GM18511 (cell line): ENCODE data around the gene ZNF536.

Source experiments
- ATAC-seq: cut with Tn5 transposase; IDR thresholded peaks from one replicate; pipeline ENCODE4 v1.9.1; 2021; ENCODE audit warnings: mild to moderate bottlenecking, moderate library complexity; ENCODE audit not compliant: unreplicated experiment

The ZNF536 gene

GRCh38 chr19:30552593-30552992 is 180.4 kb downstream of the ZNF536 start:
- ATAC-seq = no peak

GRCh38 chr19:30555075-30555790 is 183.0 kb downstream of the ZNF536 start:
- no peak for ATAC-seq

- ATAC-seq = no peak
These were observed 183.6 kb downstream of the ZNF536 start for GRCh38 chr19:30555791-30556110.

- no peak for ATAC-seq
These were observed 184.1 kb downstream of the ZNF536 start for GRCh38 chr19:30556230-30556711.

- ATAC-seq = no peak
These were observed 185.0 kb downstream of the ZNF536 start for GRCh38 chr19:30557212-30557611.

- ATAC-seq = no peak
These were observed 185.9 kb downstream of the ZNF536 start for GRCh38 chr19:30557927-30558557.

- no peak for ATAC-seq
These were observed 186.6 kb downstream of the ZNF536 start for GRCh38 chr19:30558793-30559192.

GRCh38 chr19:30559446-30559845 is 187.3 kb downstream of the ZNF536 start:
- ATAC-seq = no peak

- no peak for ATAC-seq
These were observed 190.8 kb downstream of the ZNF536 start for GRCh38 chr19:30562981-30563380.

GRCh38 chr19:30563691-30564090 is 191.5 kb downstream of the ZNF536 start:
- no peak for ATAC-seq

GRCh38 chr19:30564551-30565011 is 192.4 kb downstream of the ZNF536 start:
- no peak for ATAC-seq

GRCh38 chr19:30565636-30566035 is 193.5 kb downstream of the ZNF536 start:
- no peak for ATAC-seq

GRCh38 chr19:30566681-30567420 is 194.7 kb downstream of the ZNF536 start:
- no peak for ATAC-seq

- no peak for ATAC-seq
These were observed 195.5 kb downstream of the ZNF536 start for GRCh38 chr19:30567536-30568232.

- ATAC-seq = no peak
These were observed 198.0 kb downstream of the ZNF536 start for GRCh38 chr19:30570194-30570593.

- ATAC-seq = no peak
These were observed 205.4 kb downstream of the ZNF536 start for GRCh38 chr19:30577551-30578105.

GRCh38 chr19:30579419-30579818 is 207.2 kb downstream of the ZNF536 start:
- no peak for ATAC-seq

GRCh38 chr19:30580673-30581072 is 208.5 kb downstream of the ZNF536 start:
- ATAC-seq = no peak

GRCh38 chr19:30584090-30584489 is 211.9 kb downstream of the ZNF536 start:
- no peak for ATAC-seq

GRCh38 chr19:30587869-30588268 is 215.7 kb downstream of the ZNF536 start:
- no peak for ATAC-seq
